ENCODE results near the gene GPR39. TPM values are rescaled to one million over a fixed set of nuclear protein-coding genes. Genes with fewer than 3 reads are reported as not detected.

GPR39 gene
- total and polyA plus RNA-seq, 2 donors (not counting 3 experiments of a cell fraction or from before 2014, with no cell fraction given) = 0.03 to 0.20 TPM

DNA sequence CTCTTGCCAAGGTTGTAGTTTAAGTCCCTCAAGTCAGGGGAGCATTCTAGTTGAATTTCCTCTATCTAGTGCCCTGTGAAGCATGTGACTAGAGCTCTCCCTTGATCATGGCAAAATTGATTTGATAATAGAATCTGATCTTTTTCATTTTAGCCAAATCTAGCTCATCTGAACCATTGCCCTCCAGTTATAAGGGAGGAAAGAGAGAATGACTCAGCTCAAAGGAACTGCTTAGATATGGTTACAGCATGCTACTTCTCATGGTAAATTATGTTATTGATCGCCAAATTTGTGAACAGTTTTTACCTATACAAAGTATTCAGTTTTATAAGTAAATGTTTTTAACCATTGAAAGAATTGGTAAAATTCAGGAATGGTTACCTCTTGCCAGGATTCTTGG lies 100.8 kb downstream of the GPR39 start:
- ChIA-PET CTCF (interaction anchor here (1.2 kb wide), 1 partner anchor 30 kb away, joined by 3 read pairs; no protein-coding TSS in a partner anchor), POLR2A (no interaction called here)
- no peak for FAIRE-seq
- H3K27ac ChIP-seq (ENCODE audit: insufficient read depth, low read depth, low read length) = no peak overlapping the region
- H4K20me1 ChIP-seq (replicated peaks; ENCODE audit: control insufficient read depth, extremely low read depth, insufficient read depth, low read length) = no peaks in the 10 kb centered on the region
- H3K4me1 ChIP-seq (ENCODE audit: control insufficient read depth, extremely low read depth, insufficient read depth, low read length) = no peaks in the 10 kb centered on the region
- H3K9ac ChIP-seq (replicated peaks; ENCODE audit: extremely low read depth, insufficient read depth, low read length) = no peak overlapping the region
- no peaks in the 10 kb centered on the region for H3K9me3 ChIP-seq (replicated peaks; ENCODE audit: control insufficient read depth, insufficient read depth, low read length)
- no peaks in the 10 kb centered on the region for H3K9me1 ChIP-seq (replicated peaks; ENCODE audit: control insufficient read depth, extremely low read depth, insufficient read depth, low read length)
- no peak overlapping the region for H3K4me3 ChIP-seq (replicated peaks in 1 of 3; ENCODE audit: insufficient read depth in 1 of 3, low read depth in 1 of 3, low read length in 3 of 3)
- no TSS peak for BruUV-seq (replicated peaks)
- H2AFZ ChIP-seq (ENCODE audit: low read depth, low read length) = no peak overlapping the region
- DNase-seq (ENCODE audit: low read depth, low spot score) = no peak
- H3K36me3 ChIP-seq (ENCODE audit: control insufficient read depth in 2 of 2, extremely low read depth in 1 of 2, insufficient read depth in 2 of 2, low read length in 2 of 2) = no peaks in the 10 kb centered on the region
- dilution Hi-C loops (cut with MboI; ENCODE audit: extremely low pct_ligation_motif_present, low sequenced_read_pairs) (no loop called here), intact Hi-C loops (cut with micrococcal nuclease) (no loop called here)
- H3K27me3 ChIP-seq (ENCODE audit: control insufficient read depth in 2 of 2, insufficient read depth in 2 of 2, low read length in 2 of 2) = no peaks in the 10 kb centered on the region
- H3K4me2 ChIP-seq (ENCODE audit: insufficient read depth, low read length) = no peak overlapping the region
- TF ChIP-seq FOS (IDR thresholded peaks at IDR 0.05; ENCODE audit: borderline replicate concordance, insufficient read depth, low read length) (no peak), POLR2A (IDR thresholded peaks at IDR 0.05; ENCODE audit: low read depth, low read length) (no peak)
- TF ChIP-seq, protein P1, sequence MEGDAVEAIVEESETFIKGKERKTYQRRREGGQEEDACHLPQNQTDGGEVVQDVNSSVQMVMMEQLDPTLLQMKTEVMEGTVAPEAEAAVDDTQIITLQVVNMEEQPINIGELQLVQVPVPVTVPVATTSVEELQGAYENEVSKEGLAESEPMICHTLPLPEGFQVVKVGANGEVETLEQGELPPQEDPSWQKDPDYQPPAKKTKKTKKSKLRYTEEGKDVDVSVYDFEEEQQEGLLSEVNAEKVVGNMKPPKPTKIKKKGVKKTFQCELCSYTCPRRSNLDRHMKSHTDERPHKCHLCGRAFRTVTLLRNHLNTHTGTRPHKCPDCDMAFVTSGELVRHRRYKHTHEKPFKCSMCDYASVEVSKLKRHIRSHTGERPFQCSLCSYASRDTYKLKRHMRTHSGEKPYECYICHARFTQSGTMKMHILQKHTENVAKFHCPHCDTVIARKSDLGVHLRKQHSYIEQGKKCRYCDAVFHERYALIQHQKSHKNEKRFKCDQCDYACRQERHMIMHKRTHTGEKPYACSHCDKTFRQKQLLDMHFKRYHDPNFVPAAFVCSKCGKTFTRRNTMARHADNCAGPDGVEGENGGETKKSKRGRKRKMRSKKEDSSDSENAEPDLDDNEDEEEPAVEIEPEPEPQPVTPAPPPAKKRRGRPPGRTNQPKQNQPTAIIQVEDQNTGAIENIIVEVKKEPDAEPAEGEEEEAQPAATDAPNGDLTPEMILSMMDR (IDR thresholded peaks at IDR 0.05; ENCODE audit: extremely low read depth in 1 of 2, insufficient read depth in 1 of 2, low read depth in 1 of 2, low read length in 2 of 2) = no peak
- TF ChIP-seq, protein P2, sequence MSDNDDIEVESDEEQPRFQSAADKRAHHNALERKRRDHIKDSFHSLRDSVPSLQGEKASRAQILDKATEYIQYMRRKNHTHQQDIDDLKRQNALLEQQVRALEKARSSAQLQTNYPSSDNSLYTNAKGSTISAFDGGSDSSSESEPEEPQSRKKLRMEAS (IDR thresholded peaks at IDR 0.05; ENCODE audit: insufficient read depth, insufficient read length) = no peak
- H3K79me2 ChIP-seq (ENCODE audit: control insufficient read depth, insufficient read depth, low read length) = no peaks in the 10 kb centered on the region

DNA sequence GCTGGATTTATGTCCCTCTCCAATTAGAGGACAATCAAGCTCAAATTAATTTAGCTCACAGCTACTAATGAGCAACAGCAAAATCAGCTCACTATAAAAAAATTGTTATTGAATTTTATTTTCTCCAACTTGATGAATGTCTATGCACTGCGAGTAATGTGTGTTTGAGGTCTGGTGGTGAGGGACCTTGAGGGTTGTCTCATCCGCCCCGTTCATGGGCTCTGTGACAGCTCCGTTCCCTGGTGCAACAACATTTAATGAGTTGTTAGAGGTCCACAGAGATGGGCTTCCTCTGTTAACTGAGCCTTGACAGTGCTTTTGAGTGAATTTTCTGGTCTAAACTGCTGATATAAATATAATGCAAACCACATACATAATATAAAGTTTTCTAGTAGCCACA lies 101.7 kb downstream of the GPR39 start:
- Histone ChIP-seq H3K9me3 (replicated peaks; ENCODE audit: control insufficient read depth, insufficient read depth, low read length) (no peaks in the 10 kb centered on the region), H3K27ac (ENCODE audit: insufficient read depth, low read depth, low read length) (no peak overlapping the region), H3K4me3 (replicated peaks in 1 of 3; ENCODE audit: insufficient read depth in 1 of 3, low read depth in 1 of 3, low read length in 3 of 3) (no peak overlapping the region), H3K79me2 (ENCODE audit: control insufficient read depth, insufficient read depth, low read length) (no peaks in the 10 kb centered on the region), H3K27me3 (ENCODE audit: control insufficient read depth in 2 of 2, insufficient read depth in 2 of 2, low read length in 2 of 2) (no peaks in the 10 kb centered on the region), H4K20me1 (replicated peaks; ENCODE audit: control insufficient read depth, extremely low read depth, insufficient read depth, low read length) (no peaks in the 10 kb centered on the region), H3K9ac (replicated peaks; ENCODE audit: extremely low read depth, insufficient read depth, low read length) (no peak overlapping the region), H3K4me1 (ENCODE audit: control insufficient read depth, extremely low read depth, insufficient read depth, low read length) (no peaks in the 10 kb centered on the region), H3K9me1 (replicated peaks; ENCODE audit: control insufficient read depth, extremely low read depth, insufficient read depth, low read length) (no peaks in the 10 kb centered on the region), H2AFZ (ENCODE audit: low read depth, low read length) (no peak overlapping the region), H3K4me2 (ENCODE audit: insufficient read depth, low read length) (no peak overlapping the region), H3K36me3 (ENCODE audit: control insufficient read depth in 2 of 2, extremely low read depth in 1 of 2, insufficient read depth in 2 of 2, low read length in 2 of 2) (no peaks in the 10 kb centered on the region)
- dilution Hi-C loops (cut with MboI; ENCODE audit: extremely low pct_ligation_motif_present, low sequenced_read_pairs) = no loop called here
- TF ChIP-seq, protein P2 (IDR thresholded peaks at IDR 0.05; ENCODE audit: insufficient read depth, insufficient read length) = no peak
- no peak for TF ChIP-seq FOS (IDR thresholded peaks at IDR 0.05; ENCODE audit: borderline replicate concordance, insufficient read depth, low read length)
- TF ChIP-seq, protein P1 (IDR thresholded peaks at IDR 0.05; ENCODE audit: extremely low read depth in 1 of 2, insufficient read depth in 1 of 2, low read depth in 1 of 2, low read length in 2 of 2) = no peak
- no peak for TF ChIP-seq JUN (IDR thresholded peaks at IDR 0.05; ENCODE audit: borderline replicate concordance, insufficient read depth, insufficient read length, low read depth)
- no peak for TF ChIP-seq POLR2AphosphoS5 (IDR thresholded peaks at IDR 0.05; ENCODE audit: insufficient read depth, low read depth, low read length)
- TF ChIP-seq MYC (IDR thresholded peaks at IDR 0.05; ENCODE audit: low read depth, low read length) = no peak
- no peak for TF ChIP-seq POLR2A (IDR thresholded peaks at IDR 0.05; ENCODE audit: low read depth, low read length)
- no peak for TF ChIP-seq EZH2 (IDR thresholded peaks at IDR 0.05; ENCODE audit: borderline replicate concordance, low read depth, low read length, severe bottlenecking)
- TF ChIP-seq GATA2 (IDR thresholded peaks at IDR 0.05; ENCODE audit: insufficient read depth, insufficient read length, low read depth, low read length) = no peak
- POLR2A ChIA-PET = no interaction called here
- CTCF ChIA-PET = no interaction called here
- no peak for DNase-seq (ENCODE audit: low read depth, low spot score)
- no TSS peak for BruUV-seq (replicated peaks)
- no peak for FAIRE-seq
- intact Hi-C loops (cut with micrococcal nuclease) = no loop called here
